ENCODE measurements around the gene TNFRSF11A.

Gene TNFRSF11A

DNA sequence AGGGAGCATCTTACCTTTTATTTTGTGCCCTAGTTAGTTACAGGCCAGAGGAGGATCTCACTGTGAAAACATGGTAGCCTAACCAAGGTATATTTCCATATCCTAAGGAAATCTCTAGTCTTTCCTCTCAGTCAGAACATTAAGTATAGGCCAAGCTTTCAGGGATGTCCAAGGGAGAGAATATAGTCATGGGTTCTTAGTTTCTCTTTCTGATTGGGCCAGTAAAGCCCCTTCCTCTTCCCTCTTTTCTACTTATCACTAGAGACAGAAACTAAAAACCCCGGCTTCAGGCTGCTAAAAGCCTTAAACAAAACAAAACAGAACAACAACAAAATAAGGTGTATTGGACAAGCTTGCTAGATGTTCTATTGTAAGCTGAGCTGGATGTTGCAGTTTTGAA is 44.3 kb upstream of the TNFRSF11A start:
- Histone ChIP-seq H2BK120ac (ENCODE audit: insufficient read depth, low read length, poor library complexity) (no peak overlapping the region), H3K79me2 (ENCODE audit: control insufficient read depth, insufficient read depth, low read length, poor library complexity) (no peaks in the 10 kb centered on the region), H3K36me3 (ENCODE audit: control insufficient read depth in 1 of 2, insufficient read depth in 2 of 2, low read length in 2 of 2) (peaks cover 2% of the 10 kb centered on the region in 2 experiments), H3K4ac (ENCODE audit: low read depth, low read length) (no peak overlapping the region), H4K91ac (ENCODE audit: low read depth, low read length) (no peak overlapping the region), H2BK12ac (ENCODE audit: low read length) (no peak overlapping the region), H3K4me2 (ENCODE audit: low read length) (no peak overlapping the region), H3K4me1 (ENCODE audit: control insufficient read depth in 1 of 2, insufficient read depth in 2 of 2, low read length in 2 of 2) (no peaks in the 10 kb centered on the region), H3K27ac (ENCODE audit: low read depth, low read length) (no peak overlapping the region), H3K9ac (ENCODE audit: low read length) (no peak overlapping the region), H3K18ac (ENCODE audit: low read length) (no peak overlapping the region), H2BK5ac (ENCODE audit: low read depth, low read length, poor library complexity) (no peak overlapping the region), H4K8ac (ENCODE audit: low read depth, low read length) (no peak overlapping the region), H2AK5ac (ENCODE audit: low read length) (no peak overlapping the region), H2AFZ (ENCODE audit: insufficient read depth, low read length, poor library complexity) (no peak overlapping the region), H3K4me3 (ENCODE audit: low read depth, low read length) (no peak overlapping the region), H3K27me3 (ENCODE audit: insufficient read depth, low read length) (no peaks in the 10 kb centered on the region), H3K79me1 (ENCODE audit: low read length) (no peaks in the 10 kb centered on the region), H4K12ac (ENCODE audit: low read depth, low read length) (no peak overlapping the region), H3K23ac (ENCODE audit: low read length) (no peak overlapping the region), H3K14ac (ENCODE audit: low read length) (no peak overlapping the region), H3K9me3 (ENCODE audit: insufficient read depth, low read depth, low read length) (no peaks in the 10 kb centered on the region)
- no CpG with 5 or more reads among the region's 1 CpG for WGBS (ENCODE audit: extremely low coverage, insufficient coverage, insufficient read length)
- DNase-seq = no peak

DNA sequence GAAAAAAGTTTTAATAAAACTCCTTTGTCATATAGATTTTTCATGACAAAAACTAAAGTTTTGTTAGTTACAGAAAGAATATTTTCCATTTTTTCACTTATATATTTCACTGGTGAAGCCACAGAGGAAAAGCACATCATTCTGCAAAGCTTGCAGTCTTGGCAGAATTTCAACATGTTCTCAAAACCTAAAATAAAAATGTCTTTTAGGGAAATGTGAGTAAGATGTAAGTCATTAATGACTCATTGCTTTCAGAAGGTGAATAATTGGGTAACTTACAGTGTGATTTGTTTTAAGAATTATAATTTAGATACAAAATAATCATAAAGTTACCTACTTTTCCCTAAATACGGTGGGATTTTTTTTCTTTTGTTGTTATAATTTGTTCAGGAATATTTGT is 43.4 kb upstream of the TNFRSF11A start:
- no peak overlapping the region for H4K91ac ChIP-seq (ENCODE audit: low read depth, low read length)
- H3K27me3 ChIP-seq (ENCODE audit: insufficient read depth, low read length) = no peaks in the 10 kb centered on the region
- no peak overlapping the region for H4K12ac ChIP-seq (ENCODE audit: low read depth, low read length)
- H3K4me2 ChIP-seq (ENCODE audit: low read length) = no peak overlapping the region
- H2BK120ac ChIP-seq (ENCODE audit: insufficient read depth, low read length, poor library complexity) = no peak overlapping the region
- H3K79me2 ChIP-seq (ENCODE audit: control insufficient read depth, insufficient read depth, low read length, poor library complexity) = no peaks in the 10 kb centered on the region
- H2BK12ac ChIP-seq (ENCODE audit: low read length) = no peak overlapping the region
- no peak overlapping the region for H2BK5ac ChIP-seq (ENCODE audit: low read depth, low read length, poor library complexity)
- H3K4me1 ChIP-seq (ENCODE audit: control insufficient read depth in 1 of 2, insufficient read depth in 2 of 2, low read length in 2 of 2) = no peaks in the 10 kb centered on the region
- no peak overlapping the region for H4K8ac ChIP-seq (ENCODE audit: low read depth, low read length)
- WGBS (ENCODE audit: extremely low coverage, insufficient coverage, insufficient read length) = no CpG with 5 or more reads among the region's 1 CpG
- peak in 1 of 2 donors; percentile 27 for DNase-seq
- H3K18ac ChIP-seq (ENCODE audit: low read length) = no peak overlapping the region
- no peak overlapping the region for H3K14ac ChIP-seq (ENCODE audit: low read length)
- H3K4ac ChIP-seq (ENCODE audit: low read depth, low read length) = no peak overlapping the region
- H2AK5ac ChIP-seq (ENCODE audit: low read length) = no peak overlapping the region
- H3K27ac ChIP-seq (ENCODE audit: low read depth, low read length) = no peak overlapping the region
- H3K9ac ChIP-seq (ENCODE audit: low read length) = no peak overlapping the region
- H3K9me3 ChIP-seq (ENCODE audit: insufficient read depth, low read depth, low read length) = no peaks in the 10 kb centered on the region
- H3K36me3 ChIP-seq (ENCODE audit: control insufficient read depth in 1 of 2, insufficient read depth in 2 of 2, low read length in 2 of 2) = peaks cover 2% of the 10 kb centered on the region in 2 experiments
- no peak overlapping the region for H3K4me3 ChIP-seq (ENCODE audit: low read depth, low read length)
- H3K79me1 ChIP-seq (ENCODE audit: low read length) = no peaks in the 10 kb centered on the region
- H2AFZ ChIP-seq (ENCODE audit: insufficient read depth, low read length, poor library complexity) = no peak overlapping the region
- no peak overlapping the region for H3K23ac ChIP-seq (ENCODE audit: low read length)

DNA sequence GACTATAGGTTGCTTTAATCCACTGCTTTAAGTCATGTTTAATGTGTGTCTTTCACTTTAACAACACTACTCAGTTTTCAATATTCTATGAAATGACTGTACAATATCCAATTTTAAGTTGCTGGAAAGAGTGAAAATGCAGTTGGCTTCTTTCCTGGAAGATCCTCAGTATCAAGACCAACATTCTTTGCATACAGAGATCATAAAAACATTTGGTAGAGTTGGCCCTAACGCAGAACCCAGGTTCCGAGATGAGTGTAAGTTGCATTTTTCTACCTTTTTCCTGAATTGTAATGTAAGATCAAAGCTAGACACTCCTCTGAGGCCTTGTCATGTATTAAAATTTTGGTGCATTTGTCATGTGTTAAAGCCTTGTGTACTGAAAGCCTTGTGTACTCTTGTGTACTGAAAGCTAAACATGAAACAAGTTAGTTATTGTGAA is 42.9 kb upstream of the TNFRSF11A start:
- Histone ChIP-seq H3K27me3 (ENCODE audit: insufficient read depth, low read length) (no peaks in the 10 kb centered on the region), H3K18ac (ENCODE audit: low read length) (no peak overlapping the region), H3K79me1 (ENCODE audit: low read length) (no peaks in the 10 kb centered on the region), H3K9ac (ENCODE audit: low read length) (no peak overlapping the region), H4K12ac (ENCODE audit: low read depth, low read length) (no peak overlapping the region), H3K4ac (ENCODE audit: low read depth, low read length) (no peak overlapping the region), H4K91ac (ENCODE audit: low read depth, low read length) (no peak overlapping the region), H3K14ac (ENCODE audit: low read length) (no peak overlapping the region), H3K36me3 (ENCODE audit: control insufficient read depth in 1 of 2, insufficient read depth in 2 of 2, low read length in 2 of 2) (peaks cover 2% of the 10 kb centered on the region in 2 experiments), H3K4me2 (ENCODE audit: low read length) (no peak overlapping the region), H3K4me1 (ENCODE audit: control insufficient read depth in 1 of 2, insufficient read depth in 2 of 2, low read length in 2 of 2) (no peaks in the 10 kb centered on the region), H3K23ac (ENCODE audit: low read length) (no peak overlapping the region), H2BK5ac (ENCODE audit: low read depth, low read length, poor library complexity) (no peak overlapping the region), H4K8ac (ENCODE audit: low read depth, low read length) (no peak overlapping the region), H2BK120ac (ENCODE audit: insufficient read depth, low read length, poor library complexity) (no peak overlapping the region), H2AFZ (ENCODE audit: insufficient read depth, low read length, poor library complexity) (no peak overlapping the region), H3K4me3 (ENCODE audit: low read depth, low read length) (no peak overlapping the region), H2BK12ac (ENCODE audit: low read length) (no peak overlapping the region), H2AK5ac (ENCODE audit: low read length) (no peak overlapping the region), H3K9me3 (ENCODE audit: insufficient read depth, low read depth, low read length) (no peaks in the 10 kb centered on the region), H3K27ac (ENCODE audit: low read depth, low read length) (no peak overlapping the region), H3K79me2 (ENCODE audit: control insufficient read depth, insufficient read depth, low read length, poor library complexity) (no peaks in the 10 kb centered on the region)
- DNase-seq = no peak
- WGBS (ENCODE audit: extremely low coverage, insufficient coverage, insufficient read length) = no CpG with 5 or more reads among the region's 2 CpGs

DNA sequence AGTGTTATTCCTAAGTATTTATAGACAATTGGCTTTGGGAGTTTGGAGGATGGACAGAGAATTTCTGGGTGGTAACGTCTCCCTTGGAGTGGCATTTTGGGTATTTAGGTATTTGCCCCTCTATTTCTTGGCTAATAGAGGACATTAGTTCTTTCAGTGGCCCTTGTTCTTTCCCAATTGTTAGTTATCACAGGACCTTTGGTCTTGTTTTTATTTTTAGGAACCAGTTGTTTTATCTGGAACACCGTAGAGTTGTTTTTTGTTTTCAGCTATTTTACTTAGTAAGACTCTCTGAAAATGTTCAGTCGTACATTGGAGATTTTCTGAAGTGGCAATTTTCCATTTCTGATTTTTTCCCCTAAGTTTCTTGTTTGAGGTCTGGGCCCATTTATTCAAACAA is 40.5 kb upstream of the TNFRSF11A start:
- H2BK120ac ChIP-seq (ENCODE audit: insufficient read depth, low read length, poor library complexity) = no peak overlapping the region
- no peak overlapping the region for H2AK5ac ChIP-seq (ENCODE audit: low read length)
- H3K79me2 ChIP-seq (ENCODE audit: control insufficient read depth, insufficient read depth, low read length, poor library complexity) = no peaks in the 10 kb centered on the region
- H4K8ac ChIP-seq (ENCODE audit: low read depth, low read length) = no peak overlapping the region
- no peak overlapping the region for H3K4ac ChIP-seq (ENCODE audit: low read depth, low read length)
- H3K18ac ChIP-seq (ENCODE audit: low read length) = no peak overlapping the region
- no peak overlapping the region for H4K12ac ChIP-seq (ENCODE audit: low read depth, low read length)
- no peaks in the 10 kb centered on the region for H3K27me3 ChIP-seq (ENCODE audit: insufficient read depth, low read length)
- no peaks in the 10 kb centered on the region for H3K4me1 ChIP-seq (ENCODE audit: control insufficient read depth in 1 of 2, insufficient read depth in 2 of 2, low read length in 2 of 2)
- H3K9ac ChIP-seq (ENCODE audit: low read length) = no peak overlapping the region
- H3K79me1 ChIP-seq (ENCODE audit: low read length) = no peaks in the 10 kb centered on the region
- no peaks in the 10 kb centered on the region for H3K9me3 ChIP-seq (ENCODE audit: insufficient read depth, low read depth, low read length)
- no peak overlapping the region for H4K91ac ChIP-seq (ENCODE audit: low read depth, low read length)
- no peak overlapping the region for H3K27ac ChIP-seq (ENCODE audit: low read depth, low read length)
- H2BK5ac ChIP-seq (ENCODE audit: low read depth, low read length, poor library complexity) = no peak overlapping the region
- no peak for DNase-seq
- no peak overlapping the region for H2AFZ ChIP-seq (ENCODE audit: insufficient read depth, low read length, poor library complexity)
- H2BK12ac ChIP-seq (ENCODE audit: low read length) = no peak overlapping the region
- H3K14ac ChIP-seq (ENCODE audit: low read length) = no peak overlapping the region
- no peak overlapping the region for H3K4me2 ChIP-seq (ENCODE audit: low read length)
- H3K36me3 ChIP-seq (ENCODE audit: control insufficient read depth in 1 of 2, insufficient read depth in 2 of 2, low read length in 2 of 2) = peaks cover 2% of the 10 kb centered on the region in 2 experiments
- no CpG with 5 or more reads among the region's 3 CpGs for WGBS (ENCODE audit: extremely low coverage, insufficient coverage, insufficient read length)
- H3K4me3 ChIP-seq (ENCODE audit: low read depth, low read length) = no peak overlapping the region
- no peak overlapping the region for H3K23ac ChIP-seq (ENCODE audit: low read length)

Data from trophoblast cell (in vitro differentiated cells and primary cell).